Fibroblast of the conjunctiva (primary cell): ENCODE results near the gene AACS.
"Not testable (repeated sequence)": the region's sequence is repeated elsewhere in the genome, so short reads cannot be mapped to it uniquely, and the experiment has no call there.

Source experiments
- DNase-seq: peaks from one replicate; pipeline ENCODE4 v3.0.0-alpha.2; 2010; ENCODE audit warnings: low read depth

Gene AACS

DNA sequence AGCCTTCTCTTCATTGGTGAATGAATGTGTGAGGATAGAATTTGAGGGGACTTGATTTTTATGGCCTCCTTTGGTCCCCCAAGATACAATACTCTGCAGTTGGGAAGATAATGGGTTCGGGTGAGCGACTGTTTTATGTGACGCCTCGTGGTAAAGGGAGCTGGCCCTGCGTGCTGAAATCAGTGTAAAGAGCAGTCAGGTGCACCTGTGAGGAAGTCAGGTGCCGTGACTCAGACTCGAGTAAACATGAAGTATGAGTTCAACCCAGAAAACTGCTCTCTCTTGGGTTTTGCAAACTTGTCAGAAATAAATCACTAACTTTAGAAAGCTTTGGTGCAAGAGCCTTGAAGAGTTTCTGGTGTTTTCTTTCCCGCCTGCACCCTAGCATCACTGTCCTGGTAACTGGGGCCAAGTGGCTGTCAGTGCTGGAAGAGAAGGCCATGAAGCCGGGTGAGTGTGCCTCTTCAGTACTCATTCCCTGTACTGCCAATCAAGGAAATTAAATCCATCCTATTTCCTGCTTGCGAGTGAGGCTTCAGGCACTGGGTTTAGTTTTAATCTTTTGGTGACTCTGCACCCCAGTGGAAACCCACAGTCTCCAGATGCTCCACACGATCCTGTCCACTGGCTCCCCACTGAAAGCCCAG, 59.2 kb downstream of the AACS start:
- no peak for DNase-seq

DNA sequence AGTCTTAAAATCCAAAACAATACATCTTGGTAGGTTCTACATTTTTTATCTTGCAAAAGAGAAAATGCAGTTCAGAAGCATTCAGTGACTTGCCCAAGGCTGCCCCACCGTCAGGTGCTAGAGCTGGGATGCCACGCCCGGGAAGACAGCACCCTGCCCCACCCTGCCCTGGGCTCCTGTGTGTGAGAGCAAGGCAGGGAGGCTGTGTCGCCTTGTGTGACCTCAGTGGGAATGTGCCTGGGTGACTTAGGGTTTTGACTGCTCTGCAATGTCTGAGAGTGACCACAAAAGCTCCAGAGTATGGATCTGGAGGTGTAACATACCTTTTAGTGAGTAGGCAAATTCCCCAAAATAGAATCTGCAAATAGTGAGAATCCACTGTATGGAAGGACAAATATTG, 60.0 kb downstream of the AACS start:
- no peak for DNase-seq

DNA sequence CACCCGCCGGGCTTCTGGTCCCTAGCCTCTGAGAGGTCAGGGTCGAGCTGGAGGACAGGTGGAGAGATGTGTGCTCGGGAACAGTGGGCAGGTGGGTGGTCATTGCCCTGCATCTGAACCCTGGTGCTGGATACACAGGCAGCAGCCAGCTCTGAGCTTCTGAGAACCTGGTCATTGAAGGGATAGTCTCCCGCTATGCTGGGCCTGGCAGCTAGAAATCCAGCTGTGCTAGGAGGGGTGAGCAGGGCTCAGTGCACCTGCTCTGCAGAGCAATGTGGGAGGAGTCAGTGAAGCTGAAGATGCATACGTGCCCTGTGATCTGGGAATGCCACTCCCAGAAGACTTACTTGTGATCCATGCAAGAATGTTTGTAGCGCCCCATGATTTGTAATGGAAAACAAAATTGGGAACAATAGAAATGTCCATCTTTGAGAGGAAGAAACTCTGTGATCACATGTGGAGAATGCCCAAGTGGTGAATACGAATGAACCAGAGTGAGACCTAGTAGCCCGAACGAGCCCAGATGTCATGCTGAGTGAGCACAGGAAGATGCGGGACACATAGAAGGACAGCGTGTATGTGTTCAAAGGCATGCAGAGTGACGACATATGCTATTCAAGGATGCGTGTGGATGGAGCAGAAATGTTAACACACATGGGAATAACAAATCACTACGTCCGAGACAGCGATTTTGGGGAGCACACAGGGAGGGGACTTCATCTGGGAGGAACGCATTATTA, 63.4 kb downstream of the AACS start:
- no peak for DNase-seq

DNA sequence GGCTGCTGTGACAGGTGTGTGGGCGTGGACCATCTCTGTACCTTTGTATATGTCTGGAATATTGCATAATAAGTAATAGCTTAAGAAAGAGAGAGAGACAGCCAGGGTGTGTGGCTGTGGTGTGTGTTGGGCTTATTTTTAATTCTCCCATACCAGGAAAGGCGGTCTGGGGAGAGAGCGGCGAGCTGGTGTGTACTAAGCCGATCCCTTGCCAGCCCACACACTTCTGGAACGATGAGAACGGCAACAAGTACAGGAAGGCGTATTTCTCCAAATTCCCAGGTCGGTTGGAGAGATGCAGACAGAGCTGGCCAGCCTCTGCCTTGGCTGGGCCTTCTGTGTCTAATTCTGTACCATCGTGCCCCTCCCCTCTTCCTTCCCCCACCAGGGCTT, 63.9 kb downstream of the AACS start:
- no peak for DNase-seq

DNA sequence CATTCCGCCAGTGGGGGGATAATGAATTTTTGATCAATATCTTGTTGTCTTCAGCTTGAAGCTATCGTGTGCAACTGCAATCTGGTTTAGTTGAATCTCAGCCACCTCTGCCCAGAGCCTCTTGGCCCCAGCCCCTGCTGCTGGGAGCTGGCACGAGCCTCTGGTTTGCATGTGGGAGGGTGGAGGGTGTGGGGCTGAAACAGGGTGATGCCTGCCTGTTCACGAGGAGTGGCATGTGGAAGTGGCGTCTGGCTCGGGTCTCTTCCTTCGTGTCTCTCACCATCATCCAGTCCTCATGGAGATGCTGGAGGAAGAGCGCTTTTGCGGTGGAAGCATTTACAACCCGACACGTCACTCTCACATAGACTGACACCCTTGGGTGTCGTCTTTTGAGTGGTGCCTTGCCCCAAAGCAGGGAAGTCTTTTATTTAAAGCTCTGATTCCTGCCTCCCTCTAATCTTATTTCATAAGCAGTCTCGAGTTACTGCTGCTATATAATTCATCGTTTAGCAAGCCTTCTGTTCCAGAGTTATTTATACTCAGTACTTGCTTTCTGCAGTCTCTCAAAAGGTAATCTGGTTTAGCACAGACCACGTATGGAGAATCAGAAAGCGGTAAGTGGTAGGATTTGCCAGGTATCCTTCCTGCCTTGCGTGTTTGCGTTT, 64.5 kb downstream of the AACS start:
- DNase-seq: no peak

DNA sequence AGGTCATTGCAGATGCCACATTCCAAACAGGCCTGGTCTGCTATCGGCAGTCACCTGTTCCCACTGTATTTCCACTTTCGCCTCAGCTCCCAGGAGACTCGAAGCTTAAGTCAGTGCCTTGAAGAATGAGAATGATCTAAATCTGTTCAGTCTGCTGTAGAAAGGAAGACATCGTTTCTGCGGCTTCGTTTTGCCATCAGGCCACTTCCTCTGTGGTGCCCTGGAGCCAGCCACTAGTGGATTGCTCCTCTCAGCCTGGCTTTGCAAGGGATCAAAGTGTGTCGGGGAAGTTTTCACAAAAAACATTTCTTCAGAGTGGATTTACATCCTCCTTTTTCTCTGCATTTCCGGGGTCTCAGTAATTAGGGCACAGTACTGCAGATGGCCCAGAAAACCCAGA, 66.7 kb downstream of the AACS start:
- DNase-seq: no peak

DNA sequence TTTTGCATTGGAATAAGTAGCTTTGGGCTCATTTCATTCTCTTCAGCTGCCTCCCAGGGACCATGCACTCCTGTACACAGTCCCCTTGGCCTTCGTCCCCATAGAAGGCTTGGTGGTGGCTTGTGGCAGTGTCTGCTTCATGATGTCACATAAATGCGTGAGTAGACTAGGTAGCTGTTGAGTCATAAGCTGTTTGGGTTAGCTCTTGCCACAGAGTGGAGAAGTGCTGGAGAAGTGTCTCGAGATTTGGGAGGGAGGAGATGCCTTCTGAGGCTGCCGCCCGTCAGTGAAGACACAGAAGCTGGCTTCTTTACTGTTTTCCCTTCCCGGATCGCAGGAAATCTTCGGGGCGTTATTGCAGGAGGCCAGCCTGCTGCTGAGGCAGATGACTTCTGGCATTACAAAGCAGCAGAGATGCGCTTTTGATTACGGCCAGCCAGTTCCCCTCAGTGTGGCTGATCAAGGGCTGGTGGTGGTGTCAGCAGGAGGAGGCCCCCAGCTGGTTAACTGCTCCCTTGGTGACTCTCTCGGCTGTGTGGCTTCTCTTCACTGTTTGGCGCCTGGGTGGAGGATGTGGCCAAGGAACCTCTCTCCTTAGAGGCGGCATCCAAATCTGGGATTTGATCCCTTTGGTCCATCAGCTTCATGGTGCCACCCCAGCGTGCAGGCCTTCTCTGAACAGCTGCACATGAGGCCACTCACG, 67.6 kb downstream of the AACS start:
- DNase-seq: no peak

DNA sequence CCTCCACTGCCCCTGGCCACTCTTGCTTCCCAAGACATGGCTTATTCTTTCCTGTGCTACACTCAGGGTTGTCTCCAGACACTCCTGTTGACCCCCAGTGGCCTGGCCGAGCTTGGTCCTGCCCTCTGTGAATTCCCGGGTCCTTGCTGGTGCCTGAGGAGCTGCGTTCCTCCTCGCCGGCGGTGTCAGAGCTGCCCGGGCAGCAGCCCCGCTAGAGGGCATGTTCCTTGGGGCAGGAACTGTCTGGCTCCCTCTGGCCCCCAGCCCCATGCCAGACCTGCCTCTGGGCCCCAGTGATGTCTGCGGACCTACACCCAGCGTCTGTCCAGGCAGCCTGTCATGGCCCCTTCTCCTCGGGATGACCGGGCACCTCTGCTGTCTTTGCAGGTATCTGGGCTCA, 68.4 kb downstream of the AACS start:
- DNase-seq: no peak

DNA sequence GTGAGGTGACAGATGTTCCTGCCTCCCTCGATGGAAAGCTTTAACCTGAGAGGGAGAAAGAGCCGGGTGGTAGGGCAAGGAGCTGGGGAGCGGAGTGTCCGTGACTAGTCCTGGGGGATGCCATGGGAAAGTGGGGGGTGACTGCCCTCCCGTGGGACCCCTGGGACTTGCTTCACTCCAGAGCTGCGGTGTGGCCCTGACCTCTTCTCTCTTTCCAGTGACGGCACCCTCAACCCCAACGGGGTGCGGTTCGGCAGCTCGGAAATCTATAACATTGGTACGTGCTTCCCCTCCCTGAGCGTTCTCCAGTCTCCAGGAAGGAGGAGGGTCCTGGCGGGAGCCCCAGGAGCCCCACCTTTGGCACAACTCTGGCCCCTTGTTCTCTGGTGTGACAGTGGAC, 69.3 kb downstream of the AACS start:
- no peak for DNase-seq

DNA sequence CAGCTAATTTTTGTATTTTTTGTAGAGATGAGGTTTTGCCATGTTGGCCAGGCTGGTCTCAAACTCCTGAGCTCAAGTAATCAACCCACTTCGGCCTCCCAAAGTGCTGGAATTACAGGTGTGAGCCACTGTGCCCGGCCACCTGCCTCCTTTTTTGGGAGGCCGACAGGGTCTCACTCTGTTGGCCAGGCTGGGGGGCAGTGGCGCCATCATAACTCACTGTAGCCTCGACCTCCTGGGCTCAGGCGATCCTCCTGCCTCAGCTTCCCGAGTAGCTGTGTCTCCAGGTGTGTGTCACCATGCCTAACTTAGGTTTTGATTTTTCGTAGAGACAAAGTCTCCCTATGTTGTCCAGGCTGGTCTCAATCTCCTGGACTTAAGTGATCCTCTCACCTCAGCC, 70.7 kb downstream of the AACS start:
- DNase-seq: no peak

DNA sequence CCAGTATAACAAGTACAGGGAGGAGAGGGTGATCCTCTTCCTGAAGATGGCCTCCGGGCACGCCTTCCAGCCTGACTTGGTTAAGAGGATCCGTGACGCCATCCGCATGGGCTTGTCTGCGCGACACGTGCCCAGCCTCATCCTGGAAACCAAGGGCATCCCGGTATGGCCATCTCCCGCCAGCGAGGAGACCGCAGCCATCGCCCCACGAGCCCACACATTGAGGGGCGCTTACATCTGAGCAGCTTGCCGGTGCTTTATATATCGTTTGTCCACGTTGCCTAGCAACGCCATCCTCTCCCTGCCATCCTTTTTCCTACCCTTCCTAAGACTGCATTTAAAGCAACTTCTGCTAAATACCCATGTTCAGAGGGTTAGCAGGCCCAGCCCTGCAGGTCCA, 71.5 kb downstream of the AACS start:
- DNase-seq: no peak

DNA sequence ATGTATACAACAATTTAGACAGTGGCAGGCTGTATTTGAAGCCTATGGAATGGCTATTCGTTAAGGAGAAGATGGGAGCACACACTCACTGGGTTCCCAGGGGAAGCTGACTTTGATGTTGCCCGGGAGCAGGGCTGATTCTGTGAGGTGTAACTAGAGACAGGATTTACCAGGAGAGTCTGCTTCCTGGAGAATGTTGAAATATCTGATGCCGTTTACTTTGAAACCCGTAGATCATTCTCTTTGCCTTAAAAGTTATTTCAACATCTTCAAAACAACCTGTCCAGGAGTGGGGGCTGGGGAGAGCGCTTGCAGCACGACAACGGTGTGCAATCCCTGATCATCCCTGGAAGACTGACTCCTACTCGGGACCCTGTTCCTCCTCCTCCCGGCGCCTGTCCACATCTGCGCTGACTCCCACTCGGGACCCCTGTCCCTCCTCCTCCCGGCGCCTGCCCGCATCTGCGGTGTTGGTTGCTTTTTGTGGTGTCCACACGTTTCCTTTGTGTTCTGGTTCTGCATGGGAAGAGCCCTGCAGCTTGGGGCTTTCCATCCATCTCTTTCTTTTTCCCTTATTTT, 72.6 kb downstream of the AACS start:
- no peak for DNase-seq

DNA sequence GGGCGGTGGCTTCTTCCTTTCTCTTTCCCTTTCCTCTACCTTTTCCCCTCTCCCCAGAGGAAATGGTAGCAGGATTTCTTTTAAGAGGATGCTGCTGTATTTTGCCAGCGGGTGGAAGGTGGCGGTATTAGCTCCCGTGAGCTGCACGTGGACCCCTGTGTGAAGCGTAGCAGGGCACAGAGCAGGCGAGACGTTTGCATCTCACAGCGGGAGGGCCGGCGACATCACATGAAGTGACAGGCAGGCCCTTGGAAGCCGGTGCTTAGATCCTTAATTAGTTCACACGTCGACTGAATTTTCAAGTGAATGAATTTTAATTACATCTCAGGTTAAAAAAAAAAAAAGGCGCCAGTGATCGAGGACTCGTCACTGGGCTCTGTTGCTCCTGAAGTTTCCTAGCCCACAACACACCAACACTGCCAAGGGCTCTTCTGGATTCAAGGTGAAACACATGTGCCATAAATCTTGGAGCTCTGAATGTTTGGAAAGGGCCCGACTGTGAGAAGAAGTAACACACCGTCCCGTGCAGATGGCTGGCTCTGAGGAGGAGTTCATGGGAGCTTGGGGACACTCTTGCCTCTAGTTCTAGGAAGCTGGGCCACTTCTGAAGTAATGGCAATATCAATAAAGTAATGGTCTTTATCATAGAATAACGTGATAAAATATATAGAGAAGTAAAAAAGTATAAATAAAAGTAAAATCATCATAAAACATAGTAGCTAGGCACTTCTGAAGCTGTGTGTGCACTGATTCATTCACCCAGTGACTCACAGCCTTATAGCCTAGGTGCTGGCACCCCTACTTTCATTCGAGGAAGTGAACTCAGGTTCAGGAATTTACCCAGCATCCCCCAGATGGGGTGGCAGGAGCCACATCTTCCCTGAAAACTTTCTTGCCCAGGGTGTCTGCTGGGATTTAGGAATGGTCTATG, 75.3 kb downstream of the AACS start:
- peak; percentile 13 for DNase-seq

DNA sequence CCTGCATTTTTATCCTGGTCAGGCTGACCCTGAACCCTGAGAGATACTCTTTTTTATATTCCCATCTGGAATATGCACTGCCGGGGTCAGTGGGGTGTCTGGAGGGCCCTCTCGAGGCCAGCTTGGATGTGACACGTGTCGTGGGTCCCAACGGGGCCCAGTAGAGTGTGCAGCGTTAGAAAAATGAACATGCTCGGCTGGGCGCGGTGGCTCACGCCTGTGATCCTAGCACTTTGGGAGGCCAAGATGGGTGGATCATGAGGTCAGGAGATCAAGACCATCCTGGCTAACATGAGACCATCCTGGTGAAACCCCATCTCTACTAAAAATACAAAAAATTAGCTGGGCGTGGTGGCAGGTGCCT, 76.0 kb downstream of the AACS start:
- DNase-seq: not testable (repeated sequence)

DNA sequence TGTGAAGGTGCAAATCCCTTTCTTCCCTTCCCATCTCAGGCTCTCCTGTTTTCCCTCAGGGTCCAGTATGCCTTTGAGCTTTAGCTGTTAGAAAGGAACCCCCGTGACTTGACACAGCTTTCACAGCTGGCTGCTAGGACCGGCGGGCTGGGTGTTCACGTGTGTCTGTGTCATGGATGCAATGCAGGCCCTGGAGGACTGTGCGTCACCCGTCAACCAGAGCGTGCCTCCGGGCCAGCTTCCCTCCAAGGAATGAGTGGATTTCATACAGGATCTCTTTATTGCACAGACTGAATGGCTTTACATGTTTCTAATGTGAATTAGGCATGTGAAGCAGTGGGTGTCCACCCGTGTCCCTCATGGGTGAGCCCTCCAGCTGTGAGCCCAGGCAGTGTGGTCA, 77.4 kb downstream of the AACS start:
- no peak for DNase-seq

DNA sequence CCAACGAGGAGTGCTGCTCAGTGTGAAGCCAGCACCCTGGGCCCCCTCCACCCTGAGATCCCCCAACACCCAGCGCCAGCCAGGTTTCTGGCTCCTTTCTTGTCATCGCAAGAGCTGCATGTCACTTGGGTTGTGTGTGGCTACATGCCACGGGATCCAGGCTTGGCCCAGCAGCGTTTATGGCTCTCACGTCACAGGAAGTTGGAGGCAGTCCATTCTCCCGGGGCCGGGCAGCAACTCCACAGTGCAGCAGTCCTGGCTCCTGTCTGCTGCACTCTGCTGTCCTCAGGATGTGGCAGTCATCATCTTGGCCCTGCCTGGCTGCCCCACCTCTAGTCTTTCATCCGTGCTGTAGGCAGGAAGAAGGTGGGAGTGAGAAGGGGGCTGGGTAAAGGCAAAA, 78.3 kb downstream of the AACS start:
- DNase-seq: no peak

DNA sequence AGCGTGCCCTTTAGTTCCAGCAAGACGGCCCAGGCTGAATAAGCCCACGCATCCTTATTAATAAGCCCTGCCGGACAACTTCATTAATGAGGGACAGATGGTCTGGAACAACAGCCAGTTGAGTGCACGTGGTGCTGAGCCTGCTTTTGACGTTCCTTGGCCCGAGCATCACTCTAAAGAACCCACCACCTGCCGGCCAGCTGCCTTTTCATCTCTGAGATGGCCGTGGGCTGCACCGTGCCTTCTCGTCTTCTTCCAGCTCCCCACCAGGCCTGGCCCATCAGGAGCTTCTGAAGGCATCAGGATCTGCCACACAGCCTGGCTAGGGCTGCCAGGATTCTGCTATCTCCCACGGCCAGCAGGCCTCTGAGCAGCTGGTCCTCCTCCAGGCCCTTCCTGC, 80.0 kb downstream of the AACS start:
- DNase-seq: no peak

DNA sequence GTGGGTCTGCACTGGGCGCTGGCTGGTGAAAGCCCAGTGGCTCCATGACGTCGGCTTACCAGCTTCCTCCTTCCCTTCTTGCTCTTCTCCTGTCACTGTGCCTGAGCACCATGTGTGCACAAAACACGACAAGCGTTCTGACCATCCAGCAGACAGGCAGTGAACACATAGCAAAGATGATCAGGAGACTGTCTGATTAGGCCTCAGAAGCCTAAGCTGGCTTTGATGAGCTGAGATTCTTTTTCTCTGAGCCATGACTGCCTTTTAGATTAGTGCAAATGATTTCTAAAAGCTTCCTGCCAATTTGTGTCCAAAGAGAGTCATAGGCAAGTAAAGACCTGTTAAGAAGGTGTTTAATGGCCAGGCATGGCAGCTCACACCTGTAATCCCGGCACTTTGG, 83.1 kb downstream of the AACS start:
- no peak for DNase-seq

DNA sequence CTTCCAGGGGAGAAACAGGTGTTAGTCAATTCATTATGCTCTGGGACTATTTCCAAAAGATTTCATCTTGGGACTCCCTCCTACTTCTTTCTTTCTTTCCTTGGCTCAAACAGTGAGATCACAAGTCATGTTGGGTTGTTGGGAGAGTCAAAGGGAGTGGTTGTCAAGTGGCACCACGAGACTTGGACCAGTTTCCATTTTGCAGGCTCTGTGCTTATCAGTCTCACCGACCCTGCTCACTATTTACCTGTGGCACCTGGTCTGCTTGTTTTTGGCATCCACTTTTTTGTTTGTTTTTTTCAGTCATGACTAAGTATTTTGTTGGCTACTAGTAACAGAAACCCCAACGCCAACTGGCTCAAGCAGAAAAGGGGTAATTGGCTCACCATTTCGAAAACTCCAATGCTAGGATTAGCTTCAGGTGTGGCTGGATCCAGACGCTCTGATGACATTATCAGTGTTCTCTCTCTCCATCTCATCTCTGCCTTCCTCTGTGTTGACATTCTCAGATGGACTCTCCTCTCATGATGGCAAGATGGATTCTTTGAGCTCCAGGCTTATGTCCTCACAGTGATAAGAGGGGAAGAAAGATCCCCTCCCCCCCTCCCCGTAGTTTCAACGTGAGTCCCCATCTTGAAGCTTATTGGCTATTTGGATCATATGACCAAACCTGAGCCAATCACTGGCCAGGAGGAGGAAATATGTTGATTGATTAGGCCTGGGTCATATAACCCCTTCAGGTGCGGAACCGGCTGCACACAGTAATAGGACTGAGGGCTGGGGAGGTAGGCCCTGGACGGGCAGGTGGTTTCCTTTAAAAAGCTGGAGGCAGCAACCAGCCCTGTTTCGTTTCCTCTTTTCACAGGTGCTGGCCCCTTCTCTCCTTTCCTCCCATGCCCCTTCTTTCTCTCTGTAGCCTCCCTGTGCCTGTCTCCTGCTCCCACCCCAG, 84.2 kb downstream of the AACS start:
- no peak for DNase-seq

DNA sequence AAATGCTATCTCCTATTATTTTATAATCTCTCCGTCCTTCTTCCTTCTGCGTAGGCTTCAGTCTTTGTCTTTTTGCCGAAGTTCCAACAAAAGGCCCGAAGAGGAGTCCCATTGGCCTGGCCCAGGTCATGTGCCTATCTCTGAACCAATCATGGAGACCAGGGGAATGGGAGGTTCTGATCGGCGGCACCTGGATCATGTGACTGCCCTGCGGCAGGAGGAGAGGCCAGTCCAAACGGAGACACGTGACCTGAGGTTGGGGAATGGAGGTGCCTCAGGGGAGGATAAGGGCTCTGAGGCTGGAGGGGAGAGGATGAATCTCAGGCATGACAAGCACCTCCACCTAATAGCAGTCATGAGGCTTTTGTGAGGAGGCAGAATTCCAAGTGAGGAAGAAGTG, 86.0 kb downstream of the AACS start:
- DNase-seq: no peak
